Measurements from ENCODE around the gene PITPNM2.

PITPNM2 gene

DNA sequence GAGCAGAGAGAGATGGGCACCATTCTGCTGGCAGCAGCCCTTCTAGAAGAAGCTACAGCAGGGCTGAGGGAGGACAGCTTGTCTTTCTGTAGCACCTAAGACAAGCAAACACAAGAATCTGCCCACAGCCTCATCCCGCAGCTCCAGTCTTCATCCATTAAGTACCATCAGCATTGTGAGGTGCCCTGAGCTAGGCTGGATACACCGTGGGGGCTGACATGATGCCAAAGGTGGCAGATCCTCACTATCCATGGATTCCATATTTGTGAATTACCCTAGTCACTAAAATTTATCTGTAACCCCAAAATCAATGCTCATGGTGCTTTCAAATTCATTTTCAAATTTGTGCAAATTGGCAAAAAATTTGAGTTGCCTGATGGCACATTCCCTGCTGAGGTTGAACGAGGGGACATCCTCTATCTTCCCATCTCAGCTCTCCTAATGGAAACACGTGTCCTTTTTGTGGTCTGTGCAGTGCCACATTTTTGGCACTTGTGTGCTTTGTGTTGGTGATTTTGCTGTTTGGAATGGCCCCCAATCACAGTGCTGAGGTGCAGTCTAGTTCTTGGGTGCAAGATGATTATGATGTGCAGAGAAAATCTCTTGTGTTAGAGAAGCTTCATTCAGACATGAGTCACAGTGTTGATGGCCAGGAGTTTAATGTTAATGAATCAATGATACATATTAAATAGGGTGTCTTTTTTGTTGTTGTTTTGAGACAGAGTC is 7.0 kb downstream of the PITPNM2 start:
- no peak for DNase-seq

DNA sequence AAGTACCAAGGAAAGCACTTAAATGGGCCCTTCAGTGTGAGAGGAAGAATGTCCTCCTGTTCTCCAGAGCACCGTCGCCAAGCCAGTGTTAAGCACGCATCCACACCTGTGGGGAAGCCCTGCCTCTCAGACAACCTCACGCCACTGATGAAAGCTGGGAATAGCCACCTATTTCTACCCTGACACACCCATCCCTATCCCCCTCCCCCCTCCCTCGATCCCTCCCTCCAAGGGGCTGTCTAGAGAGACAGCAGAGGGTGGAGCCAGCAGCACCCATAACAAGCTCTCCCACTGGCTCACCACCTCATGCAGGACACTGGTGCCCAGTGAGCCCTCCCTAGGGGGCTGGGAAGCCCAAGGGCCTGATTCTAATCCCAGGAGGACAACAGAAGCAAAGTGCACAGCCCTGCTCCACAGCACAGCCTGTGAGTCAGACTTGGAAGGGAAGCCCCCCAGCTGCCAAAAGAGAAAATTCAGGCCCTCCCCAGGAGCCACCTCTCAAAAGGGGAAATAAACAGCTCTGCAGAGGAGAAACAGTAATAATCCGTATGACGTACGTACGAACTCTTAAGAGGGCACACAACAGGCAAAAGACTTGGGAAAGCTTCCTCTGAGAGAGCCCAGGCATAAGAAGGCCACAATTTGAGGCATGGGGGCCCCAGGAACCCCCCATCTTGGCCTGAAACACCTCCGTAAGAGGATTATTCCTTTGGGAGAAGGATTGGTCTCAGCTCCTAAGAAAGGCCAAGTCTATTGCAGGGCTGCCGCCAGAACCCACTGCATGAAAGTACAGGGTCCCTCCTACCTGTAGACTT is 7.8 kb downstream of the PITPNM2 start:
- DNase-seq, result peak; percentile 19

DNA sequence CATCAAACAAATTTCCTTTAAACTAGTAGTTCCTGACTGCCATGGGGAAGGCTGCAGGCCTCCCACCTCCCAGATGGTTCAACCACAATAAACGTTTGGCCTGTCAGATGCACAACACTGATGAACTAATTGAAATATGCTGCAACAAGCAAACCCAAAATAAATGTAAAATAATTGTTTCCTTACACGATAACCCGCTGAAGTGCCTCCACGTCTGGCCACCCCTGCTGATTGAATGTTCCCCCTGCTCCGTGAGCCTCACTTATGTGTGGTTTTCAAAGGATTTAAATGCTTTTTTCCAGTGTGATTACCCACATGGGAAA is 8.4 kb downstream of the PITPNM2 start:
- DNase-seq, result no peak

DNA sequence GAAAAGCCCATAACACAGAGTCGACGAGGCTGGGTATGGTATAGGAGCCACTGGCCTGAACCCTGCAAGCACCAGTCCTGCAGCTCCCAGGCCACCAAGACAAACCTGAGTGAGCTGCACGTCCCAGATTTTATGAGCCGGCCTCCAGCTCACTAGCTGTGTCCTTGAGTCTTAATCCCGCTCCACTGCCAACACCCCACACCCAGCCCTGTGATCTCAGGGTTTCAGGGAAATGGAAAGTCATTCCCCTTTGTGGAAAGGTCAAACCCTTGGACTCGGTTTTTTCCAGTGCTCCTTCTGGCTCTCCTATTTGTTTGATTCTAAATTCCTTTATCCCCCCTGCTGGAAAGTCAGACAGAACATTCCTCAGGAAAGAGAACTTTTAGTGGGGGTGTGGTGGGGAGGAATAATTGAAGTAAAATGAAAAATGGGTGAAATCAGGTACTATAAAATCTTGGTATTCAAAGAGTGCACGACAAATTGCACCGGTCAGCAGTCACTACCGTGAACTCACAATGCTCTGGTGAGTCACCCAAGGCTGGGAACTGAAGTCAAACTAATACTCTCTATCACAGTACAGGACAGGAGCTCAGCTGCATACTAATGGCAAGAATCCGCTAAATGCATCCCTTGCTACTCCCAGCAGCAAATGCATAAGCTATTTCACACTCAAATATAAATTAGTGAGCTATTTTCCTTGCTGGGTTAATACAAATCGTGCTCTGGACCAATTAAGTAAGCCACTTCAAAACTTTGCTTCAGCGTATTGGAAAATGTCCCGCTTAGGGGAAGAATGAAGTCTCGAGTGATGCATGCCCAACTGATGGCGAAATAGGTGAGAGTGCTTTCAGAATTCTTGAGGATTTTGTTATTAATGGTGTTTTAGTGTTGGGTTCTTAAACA is 9.0 kb downstream of the PITPNM2 start:
- peak; percentile 43 for DNase-seq

DNA sequence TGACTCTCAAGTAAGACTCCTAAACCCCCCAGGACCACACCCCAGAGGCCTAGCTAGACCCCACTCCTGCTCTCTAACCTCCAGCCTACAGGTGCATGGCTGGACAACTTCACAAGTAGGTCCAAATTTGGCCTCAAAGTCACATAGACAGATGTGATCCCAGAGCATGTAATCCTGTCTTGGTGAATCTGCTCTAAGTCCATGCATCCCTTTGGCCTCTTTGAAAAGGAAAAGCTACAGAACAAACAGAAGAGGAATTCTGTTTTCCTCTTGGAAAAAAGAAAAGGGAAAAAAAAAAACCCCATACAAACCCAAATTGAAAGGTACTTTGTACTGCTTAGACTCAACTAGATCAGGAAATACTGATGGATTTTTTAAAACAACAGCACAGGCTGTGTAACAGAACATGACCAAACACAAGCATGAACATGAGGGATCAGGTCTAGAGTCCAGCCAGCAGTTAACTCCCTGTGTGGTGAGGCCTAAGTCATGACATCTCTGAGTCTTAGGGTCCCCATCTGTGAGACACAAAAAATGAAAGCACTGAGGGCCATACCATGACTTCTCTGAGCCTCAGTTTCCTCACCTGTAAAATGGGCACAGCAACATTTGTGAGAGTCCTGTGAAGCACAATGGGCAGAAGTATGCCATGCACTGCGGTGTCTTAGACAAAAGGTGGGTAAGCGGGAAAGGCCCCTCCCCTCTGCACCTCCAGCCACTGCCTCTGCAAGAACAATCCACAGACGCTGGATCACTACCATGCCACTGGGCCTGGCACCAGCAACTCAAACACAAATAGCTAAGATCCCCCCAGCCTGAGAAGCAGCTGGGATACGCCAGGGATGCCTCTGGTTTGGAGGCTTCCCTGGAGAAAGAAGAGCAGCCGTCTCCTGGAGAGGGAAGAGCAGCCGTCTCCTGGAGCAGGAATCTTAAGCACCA is 9.9 kb downstream of the PITPNM2 start:
- no peak for DNase-seq

DNA sequence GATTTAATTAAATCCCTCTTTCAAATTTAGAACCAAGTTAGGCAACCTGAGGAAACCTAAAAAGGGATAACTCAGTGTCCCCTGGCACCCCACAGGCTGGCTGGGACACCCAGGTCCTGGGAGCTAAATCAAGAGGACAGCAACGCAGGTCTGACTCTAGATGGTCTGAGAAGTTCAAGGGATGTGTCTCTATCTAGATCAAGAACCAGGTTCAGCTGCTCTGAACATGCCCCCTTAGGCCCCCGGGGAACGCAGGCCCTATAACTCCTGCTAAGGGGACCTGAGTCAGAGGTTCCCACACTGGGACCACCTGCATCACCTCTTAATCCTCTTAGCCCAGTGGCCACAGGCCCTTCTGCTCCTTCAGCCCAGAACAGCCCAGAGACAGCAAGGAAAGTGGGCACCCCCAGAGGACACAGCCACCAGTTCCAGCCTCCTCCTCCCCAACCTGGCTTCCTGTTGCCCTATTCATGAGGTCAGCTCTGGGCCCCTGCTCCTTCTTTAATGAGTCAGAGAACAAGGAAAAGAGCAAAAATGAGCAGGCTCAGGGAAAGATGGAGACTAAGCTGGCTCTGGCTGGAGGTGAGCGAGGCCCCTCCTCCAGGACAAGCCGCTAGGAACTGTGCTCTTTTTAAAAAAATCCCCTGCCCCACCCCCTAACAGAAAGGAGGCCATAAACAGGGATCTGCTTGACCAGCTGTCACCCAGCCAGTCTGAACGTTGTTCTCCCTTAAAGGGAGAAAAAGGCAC is 10.8 kb downstream of the PITPNM2 start:
- DNase-seq, result peak; percentile 43

DNA sequence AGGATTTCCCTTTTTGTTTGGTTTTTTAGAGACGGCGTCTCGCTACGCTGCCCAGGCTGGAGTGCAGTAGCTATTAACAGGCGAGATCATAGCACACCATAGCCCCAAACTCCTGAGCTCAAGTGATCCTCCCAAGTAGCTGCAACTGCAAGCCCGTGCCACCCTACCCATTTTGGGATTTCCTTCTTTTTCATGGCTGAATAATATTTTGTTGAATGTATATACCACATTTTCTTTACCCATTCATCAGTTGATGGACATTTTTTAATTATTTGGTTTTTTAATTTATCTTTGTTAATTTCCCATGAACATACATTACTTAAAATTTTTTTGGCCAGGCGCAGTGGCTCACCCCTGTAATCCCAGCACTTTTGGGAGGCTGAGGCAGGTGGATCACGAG is 15.2 kb downstream of the PITPNM2 start:
- no peak for DNase-seq

DNA sequence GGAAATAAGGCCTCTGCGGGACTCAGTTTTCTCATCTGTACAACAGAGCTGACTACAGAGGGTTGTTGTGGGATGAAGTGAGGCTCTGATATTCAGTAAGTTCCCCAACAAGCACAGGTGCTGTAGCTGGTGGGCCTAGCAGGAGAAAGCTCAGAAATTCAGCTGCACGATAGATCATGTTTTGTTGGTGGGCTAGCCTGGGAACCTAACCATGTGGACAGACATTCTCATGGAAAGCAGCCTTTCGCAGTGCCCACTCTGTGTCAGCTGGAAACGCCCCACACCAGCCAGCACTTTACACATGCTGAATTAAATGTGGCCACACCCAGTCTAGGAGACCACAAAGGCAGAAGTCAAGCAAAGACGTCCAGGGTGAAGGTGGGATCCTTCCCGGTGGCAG is 16.1 kb downstream of the PITPNM2 start:
- no peak for DNase-seq

DNA sequence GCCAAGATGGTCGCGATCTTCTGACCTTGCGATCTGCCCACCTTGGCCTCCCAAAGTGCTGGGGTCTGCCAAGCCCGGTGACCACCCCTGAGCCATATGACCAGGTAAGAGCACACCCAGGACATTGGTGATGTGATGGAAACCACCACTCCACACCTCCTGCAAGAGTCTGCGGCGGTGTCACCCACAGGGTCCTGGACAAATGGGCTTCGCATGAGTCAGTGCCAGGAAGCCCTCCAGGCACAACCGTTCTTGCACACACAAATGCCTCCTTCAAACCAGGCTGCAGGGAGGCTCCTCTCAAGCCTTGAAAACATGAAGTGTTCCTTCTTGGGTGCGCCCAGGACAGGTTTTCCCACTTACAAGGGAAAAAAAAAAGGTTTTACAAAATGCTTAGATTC is 16.6 kb downstream of the PITPNM2 start:
- no peak for DNase-seq

DNA sequence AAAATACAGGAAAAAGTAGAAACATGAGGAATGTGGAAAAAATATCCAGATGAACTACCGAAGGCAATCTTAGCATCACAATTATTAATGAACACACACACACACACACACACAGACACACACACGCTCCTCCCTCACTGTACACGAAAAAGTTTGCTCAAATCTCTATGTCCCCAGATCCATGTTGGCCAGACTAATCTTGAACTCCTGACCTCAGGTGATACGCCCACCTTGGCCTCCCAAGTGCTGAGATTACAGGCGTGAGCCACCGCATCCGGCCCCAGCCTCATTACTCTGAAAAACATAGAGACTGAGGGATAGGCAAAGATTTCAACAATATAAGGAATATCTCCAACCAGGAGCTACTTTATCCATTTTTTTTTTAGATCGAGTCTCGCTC is 17.2 kb downstream of the PITPNM2 start:
- no peak for DNase-seq

DNA sequence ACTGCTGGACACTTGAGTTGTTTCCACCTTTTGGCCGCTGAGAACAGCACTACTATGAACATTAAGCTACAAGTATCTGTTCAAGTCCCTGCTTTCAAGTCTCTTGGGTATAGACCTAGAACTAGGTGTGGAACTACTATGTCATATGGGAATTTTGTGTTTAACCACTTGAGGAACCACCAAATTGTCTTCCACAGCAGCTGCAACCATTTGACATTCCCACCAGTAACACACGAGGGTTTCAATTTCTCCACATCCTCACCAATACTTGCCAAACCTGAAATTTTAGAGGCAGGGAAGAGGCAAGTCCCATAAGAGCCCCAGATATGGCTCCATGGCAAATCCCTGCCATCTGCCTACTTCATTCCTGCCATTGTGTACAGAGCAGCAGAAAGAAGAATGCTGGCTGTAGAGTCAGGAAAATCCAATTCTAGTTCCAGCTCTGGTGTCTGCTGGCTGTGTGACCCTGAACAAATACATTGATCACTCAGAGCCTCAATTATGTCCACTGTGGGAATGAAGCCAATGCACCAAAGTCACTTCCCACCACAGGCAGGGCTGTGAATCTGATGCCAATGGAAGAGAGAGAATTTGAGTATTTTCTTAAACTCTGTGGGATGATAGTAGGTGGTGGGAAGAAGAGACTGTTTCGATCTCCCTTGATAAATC is 17.8 kb downstream of the PITPNM2 start:
- DNase-seq, result no peak

DNA sequence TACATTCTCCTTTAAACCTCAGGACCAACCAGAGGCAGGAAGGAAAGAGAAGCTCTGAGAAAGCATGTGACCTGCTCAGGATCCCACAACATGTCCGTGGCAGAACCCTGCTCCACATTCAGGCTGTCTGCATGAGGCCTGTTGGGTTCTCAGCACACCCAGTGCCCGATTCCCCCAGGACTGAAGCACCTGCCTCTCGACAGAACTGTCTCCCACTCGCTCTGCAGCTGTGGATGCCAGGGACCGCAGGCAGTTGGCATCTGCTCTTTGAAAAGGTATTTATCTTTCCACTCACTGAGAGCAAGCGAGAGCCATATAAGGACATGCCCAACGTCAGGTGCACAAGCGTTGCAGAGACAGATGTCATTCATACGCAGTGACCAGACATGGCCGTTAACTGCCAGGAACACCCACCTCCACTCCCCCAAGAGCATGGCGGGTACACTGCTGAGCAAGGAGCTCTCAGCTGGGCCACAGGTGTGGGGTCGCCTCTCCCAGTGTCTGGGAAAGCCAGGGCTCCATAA is 18.9 kb downstream of the PITPNM2 start:
- DNase-seq, result no peak

DNA sequence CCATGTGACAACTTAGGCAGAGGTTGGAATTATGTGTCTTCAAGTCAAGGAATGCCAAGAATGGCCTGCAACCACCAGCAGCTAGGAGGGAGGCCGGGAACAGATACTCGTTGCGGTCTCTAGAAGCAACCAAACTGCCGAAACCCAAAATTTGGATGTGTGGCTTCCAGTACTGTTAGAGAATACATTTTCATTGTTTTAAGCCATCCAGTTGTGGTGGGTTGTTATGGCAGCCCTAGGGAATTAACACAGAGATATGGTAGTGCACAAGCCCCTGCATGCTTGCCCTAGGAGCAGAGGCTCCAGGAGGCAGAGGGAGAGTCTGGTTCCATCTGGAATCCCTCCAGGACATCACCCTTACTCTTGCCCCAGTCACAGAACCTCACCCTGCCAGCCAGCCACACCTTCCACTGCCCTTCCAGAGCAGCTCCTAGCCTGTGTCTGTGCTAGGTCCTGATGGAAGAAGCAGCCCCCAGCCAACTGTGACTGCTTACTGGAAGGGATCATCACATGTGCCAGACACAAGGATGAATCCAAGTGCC is 19.5 kb downstream of the PITPNM2 start:
- no peak for DNase-seq

DNA sequence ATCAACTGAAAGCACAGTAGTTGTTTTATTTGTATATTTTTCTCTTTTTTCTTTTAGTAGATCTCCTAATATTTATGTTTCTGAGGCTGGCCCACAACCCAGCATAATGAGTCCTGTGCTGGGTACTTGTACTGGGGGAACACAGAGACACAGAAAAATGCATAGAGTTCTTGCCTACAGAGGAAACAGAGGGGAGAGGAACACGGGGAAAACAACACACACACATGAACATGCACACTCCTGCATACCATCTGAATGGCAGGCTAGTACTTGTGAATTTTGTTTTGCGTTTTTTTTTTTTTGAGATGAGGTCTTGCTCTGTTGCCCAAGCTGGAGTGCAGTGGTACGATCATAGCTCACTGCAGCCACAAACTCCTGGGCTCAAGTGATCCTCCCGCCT is 21.3 kb downstream of the PITPNM2 start:
- no peak for DNase-seq

DNA sequence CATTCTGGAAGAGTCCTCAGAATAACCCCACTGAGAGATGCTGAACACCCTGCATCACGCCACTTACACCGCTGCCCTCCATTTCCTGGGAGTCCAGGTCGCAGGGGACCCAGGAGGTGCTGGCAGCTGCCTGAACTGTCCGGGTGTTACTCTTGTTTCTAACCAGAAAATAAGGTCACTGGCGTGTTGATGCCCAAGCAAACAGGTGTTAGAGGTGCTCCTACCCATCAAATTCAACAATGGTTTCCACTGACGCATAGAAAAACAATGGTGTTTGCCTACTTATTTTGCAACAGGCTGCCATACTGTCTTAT is 23.8 kb downstream of the PITPNM2 start:
- DNase-seq, result no peak

DNA sequence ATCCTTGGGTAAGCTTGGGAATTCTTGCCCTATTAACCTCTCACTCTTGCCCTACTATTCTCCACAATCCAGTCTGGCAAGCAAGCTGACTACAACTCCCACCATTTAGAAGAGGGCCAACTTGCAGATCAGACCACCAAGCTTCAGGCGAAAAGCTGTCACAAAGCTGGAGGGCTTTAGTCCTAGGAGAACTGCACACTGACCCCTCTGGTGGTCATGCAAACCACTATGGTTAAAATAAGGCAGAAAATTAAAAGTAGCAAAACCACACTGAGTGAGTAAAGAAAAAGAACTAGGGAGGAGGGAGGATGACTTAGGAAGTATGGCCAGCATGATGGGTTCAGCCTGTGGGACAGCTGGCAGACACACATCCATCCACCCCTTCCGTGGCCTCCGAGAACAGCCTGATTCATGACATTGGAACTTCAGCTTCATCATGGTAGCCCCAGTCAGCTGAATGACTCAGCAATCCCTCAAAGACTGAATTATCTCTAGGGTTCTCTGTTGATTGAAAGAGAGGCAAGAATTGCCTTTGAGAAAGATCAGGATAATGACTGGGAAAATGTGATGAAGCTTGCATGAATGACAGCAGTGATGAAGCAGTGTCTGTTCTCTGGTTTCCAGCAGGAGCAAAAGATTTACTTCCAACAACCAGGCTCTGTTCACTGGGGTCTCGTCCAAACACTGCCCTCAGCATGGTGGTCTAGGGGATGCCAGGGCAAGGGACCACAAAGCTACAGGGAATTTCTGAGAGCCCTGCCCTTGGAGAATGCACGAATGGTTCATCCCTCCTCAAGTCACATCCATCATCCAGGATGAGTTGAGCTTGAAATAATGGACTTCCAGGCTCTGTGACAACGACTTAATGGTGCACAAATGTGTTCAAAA is 24.4 kb downstream of the PITPNM2 start:
- peak; percentile 64 for DNase-seq

DNA sequence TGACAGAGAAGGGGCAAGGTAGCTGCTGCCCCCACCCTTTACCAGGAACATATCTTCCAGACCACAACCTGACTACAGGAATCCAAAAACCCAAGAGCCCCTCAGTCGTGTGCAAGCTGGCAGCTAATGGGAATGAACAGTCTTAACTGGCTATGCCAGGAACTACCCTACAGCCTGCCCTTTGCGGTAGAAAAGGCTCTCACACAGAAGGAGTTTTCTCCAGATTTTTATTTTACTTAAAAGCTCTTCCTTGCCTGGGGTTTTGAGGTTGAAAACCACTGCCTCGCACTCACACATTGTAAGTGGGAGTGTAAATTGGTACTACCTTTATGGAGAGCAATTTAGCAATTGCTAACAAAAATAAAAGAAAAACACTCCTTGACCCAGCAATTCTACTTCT is 28.3 kb downstream of the PITPNM2 start:
- no peak for DNase-seq

DNA sequence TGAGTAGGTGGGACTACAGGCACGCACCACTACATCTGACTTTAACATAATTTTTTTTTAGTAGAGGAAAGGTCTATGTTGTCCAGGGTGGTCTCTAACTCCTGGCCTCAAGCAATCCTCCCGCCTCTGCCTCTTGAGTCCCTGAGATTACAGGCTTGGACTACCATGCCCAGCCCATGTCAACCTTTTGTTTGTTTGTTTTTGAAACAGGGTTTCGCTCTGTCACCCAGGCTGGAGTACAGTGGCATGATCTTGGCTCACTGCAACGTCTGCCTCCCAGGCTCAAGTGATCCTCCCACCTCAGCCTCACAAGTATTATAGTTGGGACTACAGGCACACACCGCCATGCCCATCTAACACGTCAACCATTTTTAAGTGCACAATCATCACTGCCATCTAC is 29.2 kb downstream of the PITPNM2 start:
- DNase-seq, result no peak

DNA sequence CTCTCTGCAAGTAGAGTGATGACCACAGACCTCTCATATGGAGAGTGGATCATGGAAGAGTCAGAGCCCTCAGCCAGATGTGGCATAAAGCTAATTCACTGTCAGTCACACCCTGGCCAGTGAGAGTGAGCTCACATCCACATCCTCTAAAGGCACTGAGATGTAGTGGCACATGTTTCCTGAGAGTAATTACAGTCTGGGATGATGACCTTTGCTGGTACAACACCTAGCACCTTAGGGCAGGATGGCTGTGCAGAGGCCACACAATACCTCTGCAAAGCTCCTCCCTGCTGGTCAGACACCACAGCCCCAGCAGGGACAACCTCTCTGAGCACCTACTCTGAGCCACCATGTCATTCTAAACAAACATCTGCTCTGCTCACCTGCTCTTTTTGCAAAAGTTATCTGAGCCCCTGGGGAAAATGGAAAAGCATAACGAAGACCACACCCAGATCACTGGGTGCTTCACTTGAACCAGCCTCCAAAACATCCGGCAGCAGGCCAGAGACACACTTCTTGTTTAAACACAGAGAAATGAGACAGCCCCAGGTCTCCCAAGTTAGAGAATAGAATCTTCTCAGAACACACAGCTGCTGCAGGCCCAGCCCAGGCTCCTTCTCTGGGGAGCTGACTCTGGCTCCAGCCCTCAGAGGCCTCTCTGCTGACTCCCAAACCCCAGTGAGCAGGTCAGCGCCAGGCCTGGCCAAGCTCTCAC is 30.3 kb downstream of the PITPNM2 start:
- no peak for DNase-seq

Data from right hindlimb (tissue), 1 donor.